Measurements from ENCODE around the gene SARDH.

- TF ChIP-seq CTCF (IDR thresholded peaks at IDR 0.05) (no peak), EZH2 (IDR thresholded peaks at IDR 0.05; ENCODE audit: borderline replicate concordance, insufficient read depth, low read depth, low read length, poor library complexity, severe bottlenecking) (no peak)
Observed at GRCh38 chr9:133696071-133696472, 42.1 kb downstream of the SARDH start.
